H1 (cell line): ENCODE measurements around the gene EGFR. TPM values are rescaled to one million over a fixed set of nuclear protein-coding genes. Genes with fewer than 3 reads are reported as not detected.

Experiments
- CTCF ChIA-PET: fragments of 300-600 bp; sonication (Branson Sonifier 250); formaldehyde crosslinking; loops from one replicate; lab custom pipeline; 2021; ENCODE audit not compliant: partially characterized antibody; lab: Charles Lee
- POLR2A ChIA-PET: fragments of 300-600 bp; sonication (Branson Sonifier 250); formaldehyde crosslinking; loops from one replicate; lab custom pipeline; 2021; ENCODE audit warnings: inconsistent platforms; ENCODE audit not compliant: partially characterized antibody; lab: Charles Lee
- DNase-seq, 2 experiments: peaks; one replicate each; pipeline versions ENCODE4 v3.0.0 to v3.0.0-alpha.2; 2010 to 2022; ENCODE audit warnings: low spot score in 2 of 2, low read depth in 1 of 2, mixed read lengths in 1 of 2
- FAIRE-seq: peaks from 2 replicates; lab custom pipeline; 2011; peaks lifted over from hg19 to GRCh38; lab: Jason Lieb, UNC
- H2AFZ ChIP-seq: 2 replicates; pipeline ENCODE4 v1.8.1; 2012; ENCODE audit warnings: low read length, inconsistent platforms
- H2AK5ac ChIP-seq: 2 replicates; pipeline ENCODE4 v1.6.1; 2013; ENCODE audit warnings: low read depth, low read length
- H2BK120ac ChIP-seq: replicated peaks from 2 replicates; pipeline ENCODE3; 2013; ENCODE audit warnings: low read depth, low read length, inconsistent platforms
- H2BK12ac ChIP-seq: 2 replicates; pipeline ENCODE4 v1.6.1; 2013; ENCODE audit warnings: low read depth, low read length
- H2BK15ac ChIP-seq: 2 replicates; pipeline ENCODE4 v1.6.1; 2013; ENCODE audit warnings: low read length
- H2BK20ac ChIP-seq: 2 replicates; pipeline ENCODE4 v1.6.1; 2013; ENCODE audit warnings: low read length
- H2BK5ac ChIP-seq: 2 replicates; pipeline ENCODE4 v1.6.1; 2013; ENCODE audit warnings: low read depth, low read length
- H3K14ac ChIP-seq: 2 replicates; pipeline ENCODE4 v1.6.1; 2013; ENCODE audit warnings: inconsistent platforms; ENCODE audit not compliant: insufficient read length
- H3K18ac ChIP-seq: 2 replicates; pipeline ENCODE4 v1.6.1; 2013; ENCODE audit warnings: low read length; ENCODE audit errors: extremely low read depth
- H3K23ac ChIP-seq: 2 replicates; pipeline ENCODE4 v1.6.1; 2013; ENCODE audit warnings: inconsistent platforms; ENCODE audit not compliant: insufficient read length
- H3K23me2 ChIP-seq: 2 replicates; pipeline ENCODE4 v1.6.1; 2013; ENCODE audit warnings: low read depth, low read length
- H3K27ac ChIP-seq: 2 replicates; pipeline ENCODE4 v1.6.1; 2011; ENCODE audit warnings: low read depth, low read length, inconsistent platforms
- H3K27me3 ChIP-seq, 4 experiments: replicated peaks in 1 of 4; 1 replicate in 1 of 4; 2 replicates in 3 of 4; pipeline versions ENCODE4 v1.6.1 to v1.8.1; 2011 to 2013; ENCODE audit warnings: low read length in 3 of 4, mild to moderate bottlenecking in 3 of 4, inconsistent platforms in 2 of 4, mixed read lengths in 2 of 4, moderate library complexity in 1 of 4; ENCODE audit not compliant: control insufficient read depth in 3 of 4, insufficient read depth in 3 of 4; ENCODE audit errors: extremely low read depth in 1 of 4
- H3K36me3 ChIP-seq, 4 experiments: 2 replicates each; pipeline versions ENCODE4 v1.6.1 to v1.8.1; 2011 to 2013; ENCODE audit warnings: mild to moderate bottlenecking in 4 of 4, low read length in 3 of 4, moderate library complexity in 2 of 4, control low read depth in 1 of 4, inconsistent platforms in 1 of 4; ENCODE audit not compliant: insufficient read depth in 4 of 4, control insufficient read depth in 2 of 4
- H3K4ac ChIP-seq: replicated peaks from 2 replicates; pipeline ENCODE3; 2013; ENCODE audit warnings: low read length, low read depth, mixed read lengths, inconsistent platforms; ENCODE audit not compliant: insufficient read length
- H3K4me1 ChIP-seq, 4 experiments: replicated peaks in 1 of 4; 1 replicate in 1 of 4; 2 replicates in 3 of 4; pipeline versions ENCODE4 v1.6.1 to v1.8.1; 2011 to 2013; ENCODE audit warnings: low read length in 3 of 4, inconsistent platforms in 2 of 4, mixed read lengths in 1 of 4; ENCODE audit not compliant: insufficient read depth in 4 of 4, control insufficient read depth in 3 of 4
- H3K4me2 ChIP-seq, 2 experiments: 2 replicates each; pipeline versions ENCODE4 v1.6.1 to v1.8.1; 2011 to 2013; ENCODE audit warnings: low read depth in 2 of 2, low read length in 2 of 2, control low read depth in 1 of 2, inconsistent platforms in 1 of 2, mild to moderate bottlenecking in 1 of 2; ENCODE audit not compliant: insufficient read depth in 1 of 2
- H3K4me3 ChIP-seq, 4 experiments: fragments of 200-600, 300-600 bp in 1 of 4; sonication (generic), shearing (Covaris generic), sonication (Bioruptor Twin) in 1 of 4; 2 replicates each; pipeline versions ENCODE4 v1.5.1 to v1.8.1; 2011 to 2016; ENCODE audit warnings: low read length in 4 of 4, low read depth in 3 of 4, control low read depth in 2 of 4, inconsistent platforms in 2 of 4, mild to moderate bottlenecking in 2 of 4, mixed read lengths in 1 of 4, moderate library complexity in 1 of 4; ENCODE audit not compliant: insufficient read depth in 2 of 4; ENCODE audit errors: extremely low read depth in 1 of 4
- H3K56ac ChIP-seq: replicated peaks from 2 replicates; pipeline ENCODE3; 2013; ENCODE audit warnings: low read depth, mild to moderate bottlenecking, mixed read lengths, low read length, inconsistent platforms; ENCODE audit not compliant: insufficient read length
- H3K79me1 ChIP-seq: 2 replicates; pipeline ENCODE4 v1.6.1; 2013; ENCODE audit warnings: low read depth, low read length, control low read depth
- H3K79me2 ChIP-seq, 2 experiments: 2 replicates each; pipeline versions ENCODE4 v1.6.1 to v1.8.1; 2012 to 2013; ENCODE audit warnings: low read length in 2 of 2, mild to moderate bottlenecking in 2 of 2, inconsistent platforms in 1 of 2; ENCODE audit not compliant: insufficient read depth in 2 of 2, control insufficient read depth in 1 of 2
- H3K9ac ChIP-seq, 4 experiments: replicated peaks in 1 of 4; 1 replicate in 1 of 4; 2 replicates in 3 of 4; pipeline versions ENCODE4 v1.6.1 to v1.8.1; 2011 to 2013; ENCODE audit warnings: low read depth in 3 of 4, low read length in 3 of 4, control low read depth in 2 of 4, mild to moderate bottlenecking in 2 of 4, moderate library complexity in 2 of 4, inconsistent platforms in 1 of 4; ENCODE audit errors: extremely low read depth in 1 of 4
- H3K9me3 ChIP-seq, 2 experiments: 2 replicates each; pipeline versions ENCODE4 v1.6.1 to v1.8.1; 2012 to 2013; ENCODE audit warnings: mild to moderate bottlenecking in 2 of 2, moderate library complexity in 2 of 2, control low read depth in 1 of 2, inconsistent platforms in 1 of 2, low read depth in 1 of 2, low read length in 1 of 2, mixed read lengths in 1 of 2; ENCODE audit not compliant: insufficient read depth in 2 of 2
- H4K20me1 ChIP-seq, 2 experiments: replicated peaks in 1 of 2; 2 replicates each; pipeline versions ENCODE3 to v1.8.1; 2011 to 2013; ENCODE audit warnings: inconsistent platforms in 2 of 2, low read length in 2 of 2, mild to moderate bottlenecking in 1 of 2; ENCODE audit not compliant: insufficient read depth in 2 of 2, control insufficient read depth in 1 of 2
- H4K5ac ChIP-seq: 2 replicates; pipeline ENCODE4 v1.6.1; 2013; ENCODE audit warnings: low read length, low read depth, mixed read lengths, inconsistent platforms; ENCODE audit not compliant: insufficient read length
- H4K8ac ChIP-seq: 2 replicates; pipeline ENCODE4 v1.8.0; 2013; ENCODE audit warnings: mild to moderate bottlenecking, moderate library complexity, low read length, inconsistent platforms; ENCODE audit not compliant: insufficient read depth; ENCODE audit errors: extremely low read depth
- H4K91ac ChIP-seq: replicated peaks from 2 replicates; pipeline ENCODE3; 2013; ENCODE audit warnings: low read length, mixed read lengths, inconsistent platforms; ENCODE audit not compliant: insufficient read length
- CREB1 ChIP-seq: IDR thresholded peaks from 2 replicates; pipeline ENCODE4 v1.6.1; 2012; ENCODE audit warnings: inconsistent platforms
- WGBS, 2 experiments: shearing (Covaris generic) in 1 of 2; methylation state at CpG; one replicate each; pipeline versions ENCODE4 v1.1.6 to v1.1.7; 2013 to 2015; ENCODE audit warnings: low lambda C conversion rate in 2 of 2, mixed read lengths in 2 of 2, inconsistent platforms in 1 of 2, low coverage in 1 of 2, missing lambda C conversion rate in 1 of 2; ENCODE audit not compliant: insufficient replicate concordance in 2 of 2, insufficient coverage in 1 of 2, insufficient read length in 1 of 2; ENCODE audit errors: extremely low coverage in 1 of 2, missing lambda C conversion rate in 1 of 2; 5-methylcytosine and 5-hydroxymethylcytosine counted together
- polyA plus RNA-seq, 7 experiments: library from polyadenylated mRNA; depleted of rRNA in 3 of 7; stranded (reverse) in 5 of 7; unstranded in 2 of 7; fragments of >200 nt in 5 of 7; fragments of 200-250 nt in 2 of 7; gene quantifications; 1 replicate in 5 of 7; 2 replicates in 1 of 7; 4 replicates in 1 of 7; pipeline versions ENCODE4 v1.2.1 to v1.2.3, GENCODE V29; 2011 to 2013; ENCODE audit warnings: missing spikeins in 2 of 7, mixed read lengths in 2 of 7
- total RNA-seq: library from RNA; stranded (reverse); fragmentation: NEBNext Ultra II Directional; extraction: Animal tissue kit (Norgen Biotek cat#: 25700); gene quantifications from 2 replicates; pipeline ENCODE4 v1.2.1, GENCODE V29; 2021

The EGFR gene
- total and polyA plus RNA-seq, 2 of the 8 experiments (the other 6 are each of a cell fraction or from before 2014, with no cell fraction given), result 1.9 to 5.8 TPM

DNA sequence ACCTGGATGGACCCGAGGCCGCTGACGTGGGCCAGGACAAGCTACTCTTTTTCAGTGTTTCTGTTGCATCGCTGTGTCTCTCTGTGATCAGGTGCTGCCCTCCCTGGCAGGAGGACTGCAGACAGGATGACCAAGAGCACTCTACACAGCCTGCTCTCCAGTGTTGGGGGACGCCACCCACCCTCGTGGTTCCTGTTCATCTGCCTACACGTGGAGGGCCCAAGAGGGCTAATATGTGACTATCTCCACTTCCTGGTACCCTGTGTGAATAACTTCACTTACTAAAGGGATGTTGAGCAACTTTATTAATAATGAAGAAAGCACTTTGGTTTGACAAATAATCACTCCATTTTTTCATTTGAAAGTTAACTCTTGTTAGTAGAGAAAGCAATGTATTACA, 101.3 kb downstream of the EGFR start:
- H2AK5ac ChIP-seq, result no peak overlapping the region
- H4K91ac ChIP-seq, result no peak overlapping the region
- H3K23ac ChIP-seq, result no peak overlapping the region
- 0 out of 2 replicates have a peak, but pooled peaks cover 2% of the 10 kb centered on the region for H3K23me2 ChIP-seq
- no peaks in the 10 kb centered on the region for H3K9me3 ChIP-seq
- H3K4me2 ChIP-seq, result no peak overlapping the region
- H3K4me3 ChIP-seq, result no peak overlapping the region
- no peaks in the 10 kb centered on the region for H3K36me3 ChIP-seq
- no peak overlapping the region for H2BK120ac ChIP-seq
- CTCF ChIA-PET, result interaction anchor here (0.7 kb wide), 1 partner anchor 104 kb away, joined by 5 read pairs; no protein-coding TSS in a partner anchor
- no peaks in the 10 kb centered on the region for H3K4me1 ChIP-seq
- 95% methylated on average over 7 of the region's 7 CpGs; no CpG with 5 or more reads in 1 of the 2 experiments for WGBS, 2 experiments
- H4K20me1 ChIP-seq, result no peaks in the 10 kb centered on the region
- no peak overlapping the region for H3K18ac ChIP-seq
- H2BK5ac ChIP-seq, result no peak overlapping the region
- H3K79me2 ChIP-seq, result no peaks in the 10 kb centered on the region
- no peak overlapping the region for H2BK12ac ChIP-seq
- H3K4ac ChIP-seq, result no peak overlapping the region
- no peak overlapping the region for H2BK15ac ChIP-seq
- H4K5ac ChIP-seq, result no peak overlapping the region
- H3K79me1 ChIP-seq, result no peaks in the 10 kb centered on the region
- no peak overlapping the region for H4K8ac ChIP-seq
- no peak for FAIRE-seq
- H3K14ac ChIP-seq, result no peak overlapping the region
- H3K27me3 ChIP-seq, result no peaks in the 10 kb centered on the region
- no peak overlapping the region for H3K27ac ChIP-seq
- H2AFZ ChIP-seq, result no peak overlapping the region
- no peak for DNase-seq
- no peak overlapping the region for H2BK20ac ChIP-seq
- no peak overlapping the region for H3K56ac ChIP-seq
- H3K9ac ChIP-seq, result no peak overlapping the region
- POLR2A ChIA-PET, result no interaction called here
- TF ChIP-seq CREB1, result no peak
